HG03196 (cell line): Measurements from ENCODE around the gene PTPRZ1.

ENCODE experiments used
- ATAC-seq: cut with Tn5 transposase; IDR thresholded peaks from one replicate; pipeline ENCODE4 v1.9.1; 2021; ENCODE audit not compliant: unreplicated experiment

The PTPRZ1 gene

GRCh38 chr7:121890833-121891232, 17.9 kb downstream of the PTPRZ1 start:
- no peak for ATAC-seq

- no peak for ATAC-seq
These were observed 18.8 kb downstream of the PTPRZ1 start for GRCh38 chr7:121891731-121892130.

GRCh38 chr7:121901026-121901425, 28.1 kb downstream of the PTPRZ1 start:
- no peak for ATAC-seq

- ATAC-seq = no peak
These were observed 31.2 kb downstream of the PTPRZ1 start for GRCh38 chr7:121904120-121904519.

GRCh38 chr7:121908042-121908441, 35.1 kb downstream of the PTPRZ1 start:
- ATAC-seq = no peak

GRCh38 chr7:121909716-121910345, 36.9 kb downstream of the PTPRZ1 start:
- no peak for ATAC-seq

GRCh38 chr7:121913947-121914675, 41.1 kb downstream of the PTPRZ1 start:
- no peak for ATAC-seq

GRCh38 chr7:121914676-121915279, 41.8 kb downstream of the PTPRZ1 start:
- no peak for ATAC-seq

GRCh38 chr7:121916211-121916610, 43.2 kb downstream of the PTPRZ1 start:
- no peak for ATAC-seq

GRCh38 chr7:121919986-121920385, 47.0 kb downstream of the PTPRZ1 start:
- ATAC-seq = no peak

GRCh38 chr7:121924269-121925186, 51.6 kb downstream of the PTPRZ1 start:
- no peak for ATAC-seq

- ATAC-seq = no peak
These were observed 58.4 kb downstream of the PTPRZ1 start for GRCh38 chr7:121931149-121931902.

GRCh38 chr7:121932768-121933167, 59.8 kb downstream of the PTPRZ1 start:
- no peak for ATAC-seq

- no peak for ATAC-seq
These were observed 64.1 kb downstream of the PTPRZ1 start for GRCh38 chr7:121936951-121937623.

- no peak for ATAC-seq
These were observed 65.6 kb downstream of the PTPRZ1 start for GRCh38 chr7:121938429-121938996.

GRCh38 chr7:121940918-121941317, 68.0 kb downstream of the PTPRZ1 start:
- ATAC-seq = no peak

- no peak for ATAC-seq
These were observed 68.9 kb downstream of the PTPRZ1 start for GRCh38 chr7:121941830-121942229.

- ATAC-seq = no peak
These were observed 72.1 kb downstream of the PTPRZ1 start for GRCh38 chr7:121945066-121945465.

GRCh38 chr7:121945480-121946236, 72.7 kb downstream of the PTPRZ1 start:
- ATAC-seq = no peak
